HUES6 (cell line): ENCODE data around the gene LOXL4.

ENCODE experiments used
- H3K27ac ChIP-seq: 2 replicates; pipeline ENCODE4 v1.7.0; 2013; ENCODE audit warnings: low read depth, mild to moderate bottlenecking, low read length, inconsistent platforms
- H3K27me3 ChIP-seq: 2 replicates; pipeline ENCODE4 v1.6.1; 2013; ENCODE audit warnings: low read length; ENCODE audit not compliant: control insufficient read depth, insufficient read depth
- H3K36me3 ChIP-seq: 2 replicates; pipeline ENCODE4 v1.6.1; 2013; ENCODE audit warnings: low read length; ENCODE audit not compliant: control insufficient read depth, insufficient read depth
- H3K4me1 ChIP-seq: 2 replicates; pipeline ENCODE4 v1.6.1; 2013; ENCODE audit warnings: low read length; ENCODE audit not compliant: control insufficient read depth, insufficient read depth
- H3K4me3 ChIP-seq: 2 replicates; pipeline ENCODE4 v1.5.1; 2013; ENCODE audit warnings: low read depth, low read length
- H3K9ac ChIP-seq: one replicate; pipeline ENCODE4 v1.6.1; 2013; ENCODE audit warnings: mild to moderate bottlenecking, low read length
- H3K9me3 ChIP-seq: 2 replicates; pipeline ENCODE4 v1.6.1; 2013; ENCODE audit warnings: low read depth, low read length; ENCODE audit not compliant: control insufficient read depth, insufficient read depth

Gene LOXL4

GRCh38 chr10:98307916-98308541 lies 40.0 kb upstream of the LOXL4 start:
- H3K4me1 ChIP-seq = peaks cover 19% of the 10 kb centered on the region
- no peaks in the 10 kb centered on the region for H3K9me3 ChIP-seq
- H3K4me3 ChIP-seq = no peak overlapping the region
- H3K9ac ChIP-seq = no peak overlapping the region
- no peaks in the 10 kb centered on the region for H3K36me3 ChIP-seq
- H3K27me3 ChIP-seq = no peaks in the 10 kb centered on the region
- H3K27ac ChIP-seq = no peak overlapping the region

GRCh38 chr10:98306501-98306900 lies 38.5 kb upstream of the LOXL4 start:
- H3K4me3 ChIP-seq = no peak overlapping the region
- no peaks in the 10 kb centered on the region for H3K27me3 ChIP-seq
- no peaks in the 10 kb centered on the region for H3K36me3 ChIP-seq
- no peaks in the 10 kb centered on the region for H3K9me3 ChIP-seq
- no peak overlapping the region for H3K27ac ChIP-seq
- peaks cover 27% of the 10 kb centered on the region for H3K4me1 ChIP-seq
- no peak overlapping the region for H3K9ac ChIP-seq

GRCh38 chr10:98303569-98303968 lies 35.6 kb upstream of the LOXL4 start:
- Histone ChIP-seq H3K9me3 (no peaks in the 10 kb centered on the region), H3K9ac (no peak overlapping the region), H3K36me3 (no peaks in the 10 kb centered on the region), H3K27ac (no peak overlapping the region), H3K4me3 (no peak overlapping the region), H3K27me3 (no peaks in the 10 kb centered on the region), H3K4me1 (peaks cover 14% of the 10 kb centered on the region; the same call in 1 of the 2 replicates)

GRCh38 chr10:98302741-98303365 lies 34.9 kb upstream of the LOXL4 start:
- no peaks in the 10 kb centered on the region for H3K27me3 ChIP-seq
- no peaks in the 10 kb centered on the region for H3K9me3 ChIP-seq
- no peak overlapping the region for H3K4me3 ChIP-seq
- H3K4me1 ChIP-seq = peaks cover 10% of the 10 kb centered on the region; the same call in 1 of the 2 replicates
- H3K36me3 ChIP-seq = no peaks in the 10 kb centered on the region
- H3K9ac ChIP-seq = no peak overlapping the region
- H3K27ac ChIP-seq = no peak overlapping the region

- Histone ChIP-seq H3K4me1 (peaks cover 11% of the 10 kb centered on the region; the same call in 1 of the 2 replicates), H3K27me3 (no peaks in the 10 kb centered on the region), H3K36me3 (no peaks in the 10 kb centered on the region), H3K9ac (no peak overlapping the region), H3K4me3 (no peak overlapping the region), H3K27ac (no peak overlapping the region), H3K9me3 (no peaks in the 10 kb centered on the region)
Observed at GRCh38 chr10:98301664-98302319, 33.8 kb upstream of the LOXL4 start.

GRCh38 chr10:98300526-98301229 lies 32.7 kb upstream of the LOXL4 start:
- Histone ChIP-seq H3K36me3 (no peaks in the 10 kb centered on the region), H3K4me1 (peaks cover 23% of the 10 kb centered on the region), H3K27me3 (no peaks in the 10 kb centered on the region), H3K9me3 (no peaks in the 10 kb centered on the region), H3K4me3 (no peak overlapping the region), H3K9ac (no peak overlapping the region), H3K27ac (no peak overlapping the region)

GRCh38 chr10:98299341-98299740 lies 31.3 kb upstream of the LOXL4 start:
- H3K4me1 ChIP-seq = peaks cover 26% of the 10 kb centered on the region
- H3K9ac ChIP-seq = no peak overlapping the region
- no peak overlapping the region for H3K4me3 ChIP-seq
- no peak overlapping the region for H3K27ac ChIP-seq
- no peaks in the 10 kb centered on the region for H3K9me3 ChIP-seq
- no peaks in the 10 kb centered on the region for H3K27me3 ChIP-seq
- H3K36me3 ChIP-seq = no peaks in the 10 kb centered on the region

GRCh38 chr10:98296524-98296923 lies 28.5 kb upstream of the LOXL4 start:
- H3K4me1 ChIP-seq = peaks cover 16% of the 10 kb centered on the region

GRCh38 chr10:98295907-98296306 lies 27.9 kb upstream of the LOXL4 start:
- no peaks in the 10 kb centered on the region for H3K9me3 ChIP-seq
- no peak overlapping the region for H3K27ac ChIP-seq
- peaks cover 16% of the 10 kb centered on the region for H3K4me1 ChIP-seq
- H3K36me3 ChIP-seq = no peaks in the 10 kb centered on the region
- H3K4me3 ChIP-seq = no peak overlapping the region
- no peak overlapping the region for H3K9ac ChIP-seq
- no peaks in the 10 kb centered on the region for H3K27me3 ChIP-seq

More at GRCh38 chr10:98296524-98296923, 28.5 kb upstream of the LOXL4 start:
- Histone ChIP-seq H3K27me3 (no peaks in the 10 kb centered on the region), H3K9me3 (no peaks in the 10 kb centered on the region), H3K9ac (no peak overlapping the region), H3K4me3 (no peak overlapping the region), H3K27ac (no peak overlapping the region), H3K36me3 (no peaks in the 10 kb centered on the region)

- Histone ChIP-seq H3K27ac (no peak overlapping the region), H3K4me3 (no peak overlapping the region), H3K9me3 (no peaks in the 10 kb centered on the region), H3K9ac (no peak overlapping the region), H3K27me3 (no peaks in the 10 kb centered on the region), H3K4me1 (peaks cover 16% of the 10 kb centered on the region), H3K36me3 (no peaks in the 10 kb centered on the region)
Observed at GRCh38 chr10:98295401-98295811, 27.4 kb upstream of the LOXL4 start.

- Histone ChIP-seq H3K4me3 (no peak overlapping the region), H3K4me1 (peaks cover 16% of the 10 kb centered on the region), H3K36me3 (no peaks in the 10 kb centered on the region), H3K27ac (no peak overlapping the region), H3K27me3 (no peaks in the 10 kb centered on the region), H3K9ac (no peak overlapping the region), H3K9me3 (no peaks in the 10 kb centered on the region)
Observed at GRCh38 chr10:98294270-98294627, 26.3 kb upstream of the LOXL4 start.
